Type B pancreatic cell (in vitro differentiated cells): ENCODE data around the gene KCNJ16. TPM values are rescaled to one million over a fixed set of nuclear protein-coding genes. Genes with fewer than 3 reads are reported as not detected.
A peak's percentile ranks its signal among the peaks of the same experiment; 100 is the strongest.

Experiments used
- DNase-seq: peaks from one replicate; pipeline ENCODE4 v3.0.0; 2021; ENCODE audit warnings: mixed read lengths; ENCODE audit not compliant: unreplicated experiment; ENCODE audit errors: extremely low spot score
- H3K27ac Mint-ChIP-seq: 2 replicates; pipeline ENCODE4 v1.8.0; 2021; ENCODE audit warnings: mild to moderate bottlenecking, mixed read lengths
- H3K27me3 Mint-ChIP-seq: 2 replicates; pipeline ENCODE4 v1.8.0; 2021; ENCODE audit warnings: mixed read lengths
- H3K36me3 Mint-ChIP-seq: 2 replicates; pipeline ENCODE4 v1.8.0; 2021; ENCODE audit warnings: mixed read lengths
- H3K4me1 Mint-ChIP-seq: one replicate; pipeline ENCODE4 v1.8.0; 2021; ENCODE audit warnings: mixed read lengths; ENCODE audit not compliant: unreplicated experiment
- H3K4me3 Mint-ChIP-seq: 2 replicates; pipeline ENCODE4 v1.8.0; 2021; ENCODE audit warnings: mild to moderate bottlenecking, mixed read lengths
- H3K9me3 Mint-ChIP-seq: 2 replicates; pipeline ENCODE4 v1.8.0; 2021; ENCODE audit warnings: mixed read lengths
- CTCF ChIP-seq: fragments of 200-600 bp; sonication (generic); conservative IDR thresholded peaks from 2 replicates; pipeline ENCODE4 v1.5.0; 2021; ENCODE audit warnings: antibody characterized with exemption, mild to moderate bottlenecking
- total RNA-seq: library from RNA; stranded (reverse); gene quantifications from 2 replicates; pipeline ENCODE4 v1.2.1, GENCODE V29; 2021; ENCODE audit warnings: low replicate concordance

KCNJ16 gene
- total RNA-seq, 1 donor from 2014 or later: 13.5 TPM

GRCh38 chr17:70127221-70127873 lies 52.3 kb downstream of the KCNJ16 start:
- Mint-ChIP-seq H3K9me3 (peaks cover 13% of the 10 kb centered on the region), H3K4me3 (peak overlapping the region; percentile 36), H3K4me1 (peaks cover 37% of the 10 kb centered on the region), H3K27me3 (no peaks in the 10 kb centered on the region), H3K27ac (peak overlapping the region; percentile 35), H3K36me3 (peaks cover 3% of the 10 kb centered on the region)
- DNase-seq: no peak
- no peak for TF ChIP-seq CTCF

GRCh38 chr17:70128727-70129238 lies 53.8 kb downstream of the KCNJ16 start:
- Mint-ChIP-seq H3K27ac (no peak overlapping the region), H3K27me3 (no peaks in the 10 kb centered on the region), H3K4me3 (no peak overlapping the region), H3K4me1 (peaks cover 24% of the 10 kb centered on the region), H3K9me3 (peaks cover 13% of the 10 kb centered on the region), H3K36me3 (peaks cover 3% of the 10 kb centered on the region)
- TF ChIP-seq CTCF: no peak
- DNase-seq: no peak

- H3K4me1 Mint-ChIP-seq: peaks cover 25% of the 10 kb centered on the region
- no peaks in the 10 kb centered on the region for H3K27me3 Mint-ChIP-seq
- no peak for DNase-seq
- peaks cover 3% of the 10 kb centered on the region for H3K36me3 Mint-ChIP-seq
- no peak overlapping the region for H3K27ac Mint-ChIP-seq
- peak overlapping the region; percentile 7 for H3K4me3 Mint-ChIP-seq
- no peak for TF ChIP-seq CTCF
- peaks cover 13% of the 10 kb centered on the region for H3K9me3 Mint-ChIP-seq
These were observed 55.3 kb downstream of the KCNJ16 start for GRCh38 chr17:70130289-70130688.

GRCh38 chr17:70132505-70132904 lies 57.5 kb downstream of the KCNJ16 start:
- Mint-ChIP-seq H3K9me3 (peaks cover 7% of the 10 kb centered on the region), H3K4me1 (peaks cover 35% of the 10 kb centered on the region), H3K36me3 (no peaks in the 10 kb centered on the region), H3K27ac (no peak overlapping the region), H3K27me3 (no peaks in the 10 kb centered on the region), H3K4me3 (no peak overlapping the region)
- no peak for TF ChIP-seq CTCF
- DNase-seq: no peak

- Mint-ChIP-seq H3K4me3 (no peak overlapping the region), H3K36me3 (no peaks in the 10 kb centered on the region), H3K4me1 (peaks cover 50% of the 10 kb centered on the region), H3K27ac (no peak overlapping the region), H3K9me3 (peaks cover under 1% of the 10 kb centered on the region), H3K27me3 (no peaks in the 10 kb centered on the region)
- no peak for TF ChIP-seq CTCF
- DNase-seq: no peak
These were observed 59.0 kb downstream of the KCNJ16 start for GRCh38 chr17:70134042-70134441.
